Measurements from ENCODE around the gene WDR35.

DNA sequence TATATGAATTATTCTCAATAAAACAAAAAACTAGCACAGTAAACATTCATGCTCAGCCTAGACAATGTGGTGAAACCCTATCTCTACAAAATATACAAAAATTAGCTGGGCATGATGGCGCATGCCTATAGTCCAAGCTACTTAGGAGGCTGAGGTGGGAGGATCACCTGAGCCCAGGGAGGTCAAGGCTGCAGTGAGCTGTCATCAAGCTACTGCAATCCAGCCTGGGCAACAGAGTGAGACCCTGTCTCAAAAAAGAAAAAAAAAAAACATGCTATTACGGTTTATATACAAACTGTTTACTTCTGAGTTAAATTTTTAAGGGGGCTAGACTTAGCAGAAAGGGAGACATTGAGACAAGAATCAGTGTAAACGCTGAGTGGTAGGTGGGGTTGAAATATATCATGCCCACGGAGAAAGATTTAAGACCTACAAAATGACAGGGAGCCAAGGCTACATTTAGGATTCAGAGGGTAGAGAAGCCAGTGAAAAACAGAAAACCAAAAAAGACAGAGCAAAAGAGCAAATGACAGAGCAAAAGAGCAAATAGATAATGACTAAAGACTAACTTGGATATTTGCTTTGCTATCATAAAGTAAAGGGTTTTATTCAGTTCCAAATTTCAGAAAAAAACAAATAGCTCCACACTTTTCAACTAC is 95.6 kb downstream of the WDR35 start:
- TF ChIP-seq, protein P1, sequence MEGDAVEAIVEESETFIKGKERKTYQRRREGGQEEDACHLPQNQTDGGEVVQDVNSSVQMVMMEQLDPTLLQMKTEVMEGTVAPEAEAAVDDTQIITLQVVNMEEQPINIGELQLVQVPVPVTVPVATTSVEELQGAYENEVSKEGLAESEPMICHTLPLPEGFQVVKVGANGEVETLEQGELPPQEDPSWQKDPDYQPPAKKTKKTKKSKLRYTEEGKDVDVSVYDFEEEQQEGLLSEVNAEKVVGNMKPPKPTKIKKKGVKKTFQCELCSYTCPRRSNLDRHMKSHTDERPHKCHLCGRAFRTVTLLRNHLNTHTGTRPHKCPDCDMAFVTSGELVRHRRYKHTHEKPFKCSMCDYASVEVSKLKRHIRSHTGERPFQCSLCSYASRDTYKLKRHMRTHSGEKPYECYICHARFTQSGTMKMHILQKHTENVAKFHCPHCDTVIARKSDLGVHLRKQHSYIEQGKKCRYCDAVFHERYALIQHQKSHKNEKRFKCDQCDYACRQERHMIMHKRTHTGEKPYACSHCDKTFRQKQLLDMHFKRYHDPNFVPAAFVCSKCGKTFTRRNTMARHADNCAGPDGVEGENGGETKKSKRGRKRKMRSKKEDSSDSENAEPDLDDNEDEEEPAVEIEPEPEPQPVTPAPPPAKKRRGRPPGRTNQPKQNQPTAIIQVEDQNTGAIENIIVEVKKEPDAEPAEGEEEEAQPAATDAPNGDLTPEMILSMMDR (conservative IDR thresholded peaks at IDR 0.05): no peak
- no peak for TF ChIP-seq EZH2 (IDR thresholded peaks at IDR 0.05; ENCODE audit: low read depth)
